MCF 10A (cell line): ENCODE measurements around the gene GLIS2. TPM values are rescaled to one million over a fixed set of nuclear protein-coding genes. Genes with fewer than 3 reads are reported as not detected.

Source experiments
- BruUV-seq: library from RNA; stranded (reverse); fragments of 400-500 nt; replicated peaks from 2 replicates; lab custom pipeline; 2021; lab: Mats Ljungman, UMichigan
- CTCF ChIA-PET: fragments of 300-600 bp; sonication (Branson Sonifier 250); formaldehyde crosslinking; extraction: SDS; loops from one replicate; lab custom pipeline; 2021; ENCODE audit warnings: antibody characterized with exemption, inconsistent platforms; lab: Yijun Ruan, JAX
- POLR2A ChIA-PET: fragments of 300-600, 350-650 bp; sonication (Branson Sonifier 250); formaldehyde crosslinking; extraction: SDS; loops from one replicate; lab custom pipeline; 2020; ENCODE audit warnings: antibody characterized with exemption, inconsistent platforms; lab: Yijun Ruan, JAX
- DNase-seq: peaks from one replicate; pipeline ENCODE4 v3.0.0-alpha.2; 2018; ENCODE audit not compliant: unreplicated experiment
- H3K27ac Mint-ChIP-seq: one replicate; pipeline ENCODE4 v1.8.0; 2022; ENCODE audit warnings: mild to moderate bottlenecking, low read depth, mixed read lengths; ENCODE audit not compliant: unreplicated experiment
- H3K27me3 Mint-ChIP-seq: one replicate; pipeline ENCODE4 v1.8.0; 2022; ENCODE audit warnings: mixed read lengths; ENCODE audit not compliant: insufficient read depth, unreplicated experiment
- H3K36me3 Mint-ChIP-seq: one replicate; pipeline ENCODE4 v1.8.0; 2022; ENCODE audit warnings: mild to moderate bottlenecking, moderate library complexity, mixed read lengths; ENCODE audit not compliant: insufficient read depth, unreplicated experiment
- H3K4me1 Mint-ChIP-seq: one replicate; pipeline ENCODE4 v1.8.0; 2022; ENCODE audit warnings: mixed read lengths; ENCODE audit not compliant: insufficient read depth, unreplicated experiment
- H3K4me3 Mint-ChIP-seq: one replicate; pipeline ENCODE4 v1.8.0; 2022; ENCODE audit warnings: mild to moderate bottlenecking, moderate library complexity, mixed read lengths; ENCODE audit not compliant: unreplicated experiment
- H3K9me3 Mint-ChIP-seq: one replicate; pipeline ENCODE4 v1.8.0; 2022; ENCODE audit warnings: mixed read lengths; ENCODE audit not compliant: unreplicated experiment
- intact Hi-C: fragments of 100-400 bp; cut with micrococcal nuclease; formaldehyde crosslinking; loops from 2 replicates; pipeline ENCODE4 v1.14.1; 2022
- total RNA-seq: library from RNA; stranded (reverse); gene quantifications from 2 replicates; pipeline ENCODE4 v1.2.3, GENCODE V29; 2022
- TF ChIP-seq, protein P1 (sequence below): fragments of 200-600 bp; IDR thresholded peaks from one replicate; pipeline ENCODE4 v1.8.0; 2022; ENCODE audit warnings: antibody characterized with exemption, mild to moderate bottlenecking; ENCODE audit not compliant: unreplicated experiment

GLIS2 gene
- total RNA-seq, 1 experiment from 2014 or later, result 14.7 TPM

DNA sequence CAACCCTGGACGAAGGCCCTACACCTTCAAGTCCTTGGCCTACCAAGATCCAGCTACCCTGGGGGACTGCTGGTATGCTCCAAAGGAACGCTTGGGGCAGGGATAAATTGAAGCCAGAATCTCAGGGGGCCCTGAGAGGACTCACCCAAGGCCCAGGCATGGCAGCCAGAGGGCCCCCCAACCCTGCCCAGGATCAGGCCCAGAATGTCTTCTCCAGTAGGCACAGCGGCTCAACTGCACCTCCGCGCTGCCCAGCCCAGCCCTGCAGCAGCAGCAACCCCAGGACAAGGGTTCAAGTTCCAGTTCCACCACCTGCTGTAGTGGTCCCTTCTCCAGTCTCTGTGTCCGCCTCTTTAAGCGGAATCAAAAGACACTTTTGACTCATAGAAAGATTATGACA is 45.3 kb upstream of the GLIS2 start:
- ChIA-PET CTCF (interaction anchor here (0.6 to 3.4 kb wide), 7 partner anchors 8 to 309 kb away, joined by 3 to 33 read pairs (median 6); no protein-coding TSS in a partner anchor), POLR2A (interaction anchor here (0.7 to 4.0 kb wide), 12 partner anchors 10 to 325 kb away, joined by 3 to 32 read pairs (median 6); partner anchors contain the start of genes GLIS2 and PAM16)
- no peaks in the 10 kb centered on the region for H3K9me3 Mint-ChIP-seq
- intact Hi-C loops, result loop anchor here (5.0 kb wide), 1 partner anchor 132 kb away; no protein-coding TSS in a partner anchor
- DNase-seq, result no peak
- peak overlapping the region; percentile 84 for H3K4me3 Mint-ChIP-seq
- peak overlapping the region; percentile 67 for H3K27ac Mint-ChIP-seq
- peaks cover 11% of the 10 kb centered on the region for H3K36me3 Mint-ChIP-seq
- TF ChIP-seq, protein P1, sequence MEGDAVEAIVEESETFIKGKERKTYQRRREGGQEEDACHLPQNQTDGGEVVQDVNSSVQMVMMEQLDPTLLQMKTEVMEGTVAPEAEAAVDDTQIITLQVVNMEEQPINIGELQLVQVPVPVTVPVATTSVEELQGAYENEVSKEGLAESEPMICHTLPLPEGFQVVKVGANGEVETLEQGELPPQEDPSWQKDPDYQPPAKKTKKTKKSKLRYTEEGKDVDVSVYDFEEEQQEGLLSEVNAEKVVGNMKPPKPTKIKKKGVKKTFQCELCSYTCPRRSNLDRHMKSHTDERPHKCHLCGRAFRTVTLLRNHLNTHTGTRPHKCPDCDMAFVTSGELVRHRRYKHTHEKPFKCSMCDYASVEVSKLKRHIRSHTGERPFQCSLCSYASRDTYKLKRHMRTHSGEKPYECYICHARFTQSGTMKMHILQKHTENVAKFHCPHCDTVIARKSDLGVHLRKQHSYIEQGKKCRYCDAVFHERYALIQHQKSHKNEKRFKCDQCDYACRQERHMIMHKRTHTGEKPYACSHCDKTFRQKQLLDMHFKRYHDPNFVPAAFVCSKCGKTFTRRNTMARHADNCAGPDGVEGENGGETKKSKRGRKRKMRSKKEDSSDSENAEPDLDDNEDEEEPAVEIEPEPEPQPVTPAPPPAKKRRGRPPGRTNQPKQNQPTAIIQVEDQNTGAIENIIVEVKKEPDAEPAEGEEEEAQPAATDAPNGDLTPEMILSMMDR, result no peak
- peaks cover 5% of the 10 kb centered on the region for H3K4me1 Mint-ChIP-seq
- BruUV-seq, result no TSS peak
- H3K27me3 Mint-ChIP-seq, result no peaks in the 10 kb centered on the region

DNA sequence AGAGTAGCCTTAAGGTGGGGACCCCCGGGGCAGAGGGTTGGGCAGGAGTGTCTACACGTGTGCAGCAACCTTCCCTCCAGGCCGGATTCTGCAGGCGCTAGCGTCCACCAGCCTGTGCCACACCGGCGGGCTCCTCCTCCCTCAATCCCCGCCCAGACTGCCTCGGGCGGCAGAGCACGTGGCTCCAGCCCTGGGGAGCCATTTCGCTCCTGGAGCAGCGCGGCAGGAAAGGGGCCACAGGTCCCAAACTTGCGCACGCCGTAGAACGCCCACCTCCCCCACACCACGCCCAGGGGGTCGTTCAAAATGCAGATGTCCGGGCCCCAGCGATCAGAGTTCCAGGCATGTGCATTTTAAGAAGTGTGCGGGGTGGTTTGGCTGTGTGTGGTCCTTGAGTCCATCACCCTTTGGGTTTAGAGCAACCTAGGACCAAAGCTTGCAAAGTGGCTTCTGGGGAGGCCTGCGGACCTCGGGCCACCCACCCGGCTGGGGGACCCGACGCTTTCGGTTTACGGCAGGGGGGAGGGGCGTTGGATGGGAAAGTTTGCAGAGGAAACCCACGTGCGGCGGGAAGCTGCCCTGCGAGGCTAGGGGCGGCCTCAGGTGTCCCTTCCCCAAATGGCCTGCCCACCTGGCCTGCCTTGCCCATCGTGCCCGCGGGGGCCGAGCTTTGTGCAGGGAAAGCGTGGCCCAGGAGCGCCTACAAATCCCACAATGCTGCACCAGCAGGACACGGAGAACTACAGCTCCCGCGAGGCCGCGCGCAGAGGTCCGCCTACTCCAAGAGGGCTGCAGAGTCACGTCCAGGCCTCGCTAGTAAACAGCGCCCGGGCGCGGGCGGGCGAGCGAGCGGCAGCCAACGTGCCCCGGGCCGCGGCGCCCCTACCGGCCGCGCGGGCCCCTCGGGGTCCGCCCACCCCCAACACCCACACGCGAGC is 44.4 kb upstream of the GLIS2 start:
- H3K27ac Mint-ChIP-seq, result peak overlapping the region; percentile 67
- peak overlapping the region; percentile 84 for H3K4me3 Mint-ChIP-seq
- no peaks in the 10 kb centered on the region for H3K9me3 Mint-ChIP-seq
- peak; percentile 92 for DNase-seq
- peaks cover 5% of the 10 kb centered on the region for H3K4me1 Mint-ChIP-seq
- CTCF ChIA-PET, result interaction anchor here (0.6 to 3.4 kb wide), 9 partner anchors 9 to 310 kb away, joined by 3 to 33 read pairs (median 4); no protein-coding TSS in a partner anchor
- TSS peak; percentile 71 for BruUV-seq
- POLR2A ChIA-PET, result interaction anchor here (0.5 to 4.0 kb wide), 29 partner anchors 11 to 603 kb away, joined by 3 to 34 read pairs (median 3); partner anchors contain the start of genes GLIS2 and PAM16
- H3K27me3 Mint-ChIP-seq, result no peaks in the 10 kb centered on the region
- H3K36me3 Mint-ChIP-seq, result peaks cover 9% of the 10 kb centered on the region
- TF ChIP-seq, protein P1, result no peak
- intact Hi-C loops, result loop anchor here (2.0 to 5.0 kb wide), 2 partner anchors 37 to 131 kb away; no protein-coding TSS in a partner anchor

DNA sequence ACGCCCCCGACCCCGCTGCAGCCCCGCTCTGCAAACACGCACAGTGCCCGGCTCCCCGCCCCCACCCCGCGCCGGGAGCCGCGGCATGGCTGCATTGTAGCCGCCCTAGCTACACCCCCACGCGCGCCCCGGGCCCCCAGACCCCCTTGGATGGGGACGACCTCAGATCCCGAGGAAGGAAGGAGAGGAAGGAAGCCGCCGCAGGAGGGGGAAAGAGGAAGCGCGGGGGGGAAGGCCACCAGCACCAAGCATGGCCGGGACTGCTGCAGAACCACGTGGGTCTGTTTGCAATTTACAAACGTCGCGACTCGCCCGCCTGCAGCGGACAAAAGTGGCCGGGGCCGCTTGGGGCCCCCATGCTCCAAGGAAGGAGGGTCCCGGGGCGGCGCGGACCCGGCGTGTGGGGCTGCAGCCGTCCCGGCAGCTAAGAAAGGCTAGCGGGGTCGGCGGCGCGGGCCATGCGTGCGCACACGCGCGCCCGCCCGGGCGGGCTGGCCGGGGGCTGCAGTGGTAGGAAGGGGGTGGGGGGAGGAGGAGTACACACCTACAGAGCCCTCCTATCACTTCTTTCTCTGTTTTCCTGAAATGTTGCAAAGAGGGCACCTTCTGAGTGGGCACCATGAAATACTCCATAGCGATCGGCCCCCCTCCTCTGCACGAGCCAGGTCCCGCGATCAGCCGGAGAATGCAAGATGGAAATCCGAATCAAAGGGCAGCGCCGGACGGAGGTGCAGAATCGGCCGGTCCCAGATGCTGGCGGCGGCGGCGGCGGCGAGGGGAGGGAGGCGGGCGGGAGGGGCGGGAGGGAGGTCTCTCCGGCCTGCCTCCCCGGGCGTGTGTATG is 43.5 kb upstream of the GLIS2 start:
- ChIA-PET POLR2A (interaction anchor here (0.6 to 4.0 kb wide), 31 partner anchors 12 to 394 kb away, joined by 3 to 34 read pairs (median 5); partner anchors contain the start of gene GLIS2), CTCF (interaction anchor here (0.7 to 3.4 kb wide), 6 partner anchors 12 to 320 kb away, joined by 3 to 33 read pairs (median 7); no protein-coding TSS in a partner anchor)
- TF ChIP-seq, protein P1, result no peak
- BruUV-seq, result no TSS peak
- no peak overlapping the region for H3K27ac Mint-ChIP-seq
- peak overlapping the region; percentile 84 for H3K4me3 Mint-ChIP-seq
- peaks cover 9% of the 10 kb centered on the region for H3K36me3 Mint-ChIP-seq
- intact Hi-C loops, result loop anchor here (2.0 to 5.0 kb wide), 2 partner anchors 36 to 130 kb away; no protein-coding TSS in a partner anchor
- H3K4me1 Mint-ChIP-seq, result peaks cover 5% of the 10 kb centered on the region
- peak; percentile 42 for DNase-seq
- no peaks in the 10 kb centered on the region for H3K9me3 Mint-ChIP-seq
- no peaks in the 10 kb centered on the region for H3K27me3 Mint-ChIP-seq
